ENCODE data around the gene HYOU1. TPM values are rescaled to one million over a fixed set of nuclear protein-coding genes. Genes with fewer than 3 reads are reported as not detected.
A peak's percentile ranks its signal among the peaks of the same experiment; 100 is the strongest.

The HYOU1 gene
- total and polyA plus RNA-seq, 2 donors (not counting 1 experiment from before 2014, with no cell fraction given): 73.7 to 85.6 TPM

DNA sequence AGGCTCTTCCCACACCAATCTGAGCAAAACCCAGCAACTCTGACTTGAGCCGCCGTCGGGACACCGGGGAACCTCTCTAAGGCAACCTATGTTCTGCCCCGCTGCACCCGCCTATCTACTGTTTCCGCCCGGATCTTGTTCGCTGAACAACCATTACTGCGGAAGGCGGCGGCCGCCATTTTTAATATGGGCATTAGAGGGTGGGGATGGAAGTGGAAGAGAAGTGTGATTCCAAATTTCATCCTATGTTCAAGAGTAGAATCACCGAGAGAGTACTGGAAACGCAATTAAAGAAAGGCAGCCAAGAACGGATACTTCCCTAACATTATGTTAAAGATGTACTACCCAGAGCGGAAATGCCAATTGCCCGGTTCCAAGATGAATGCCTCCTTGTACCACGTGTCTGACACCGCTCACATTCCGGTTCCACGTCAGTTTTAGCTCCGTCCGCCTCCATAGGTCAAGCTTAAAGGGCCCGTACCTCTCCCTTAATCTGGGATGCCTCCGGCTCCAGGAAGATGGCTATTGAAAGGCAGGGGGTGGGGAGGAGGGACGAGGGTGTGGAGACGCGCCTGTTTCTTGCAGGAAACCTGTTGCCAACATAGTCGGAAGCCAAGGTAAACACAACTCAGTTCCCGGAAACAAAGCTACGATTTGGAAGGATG lies 44.9 kb upstream of the HYOU1 start, which contains the start of gene DPAGT1:
DPAGT1 (minus strand) TSS at position 95 of the 665 bp plus-strand sequence. CDS start 198 bp downstream, outside the sequence.
- no peaks in the 10 kb centered on the region for H3K27me3 ChIP-seq (ENCODE audit: control insufficient read depth, insufficient read depth, low read length)
- peak within 1 kb of the TSS; percentile 79 for H3K9ac ChIP-seq (ENCODE audit: insufficient read depth, low read length)
- H4K20me1 ChIP-seq (ENCODE audit: control insufficient read depth, extremely low read depth, insufficient read depth, low read length): no peaks in the 10 kb centered on the region
- H3K4me2 ChIP-seq (ENCODE audit: extremely low read depth, insufficient read depth, low read length): peak within 1 kb of the TSS; percentile 99
- DNase-seq (ENCODE audit: low read depth in 2 of 2): peak; percentile 97 to 98
- peak within 1 kb of the TSS; percentile 96 for H3K27ac ChIP-seq (ENCODE audit: insufficient read depth, low read length)
- peaks cover 14% of the 10 kb centered on the region for H3K4me1 ChIP-seq (ENCODE audit: control insufficient read depth, extremely low read depth, insufficient read depth, low read length)
- peak within 1 kb of the TSS; percentile 82 for H2AFZ ChIP-seq (ENCODE audit: low read length)
- H3K36me3 ChIP-seq (ENCODE audit: control insufficient read depth, insufficient read depth, low read length): peaks cover 9% of the 10 kb centered on the region
- H3K79me2 ChIP-seq (ENCODE audit: control insufficient read depth, insufficient read depth, low read length): peaks cover 18% of the 10 kb centered on the region
- TF ChIP-seq EZH2 (IDR thresholded peaks at IDR 0.05; ENCODE audit: low read length, missing control alignments): no peak
- TF ChIP-seq, protein P1, sequence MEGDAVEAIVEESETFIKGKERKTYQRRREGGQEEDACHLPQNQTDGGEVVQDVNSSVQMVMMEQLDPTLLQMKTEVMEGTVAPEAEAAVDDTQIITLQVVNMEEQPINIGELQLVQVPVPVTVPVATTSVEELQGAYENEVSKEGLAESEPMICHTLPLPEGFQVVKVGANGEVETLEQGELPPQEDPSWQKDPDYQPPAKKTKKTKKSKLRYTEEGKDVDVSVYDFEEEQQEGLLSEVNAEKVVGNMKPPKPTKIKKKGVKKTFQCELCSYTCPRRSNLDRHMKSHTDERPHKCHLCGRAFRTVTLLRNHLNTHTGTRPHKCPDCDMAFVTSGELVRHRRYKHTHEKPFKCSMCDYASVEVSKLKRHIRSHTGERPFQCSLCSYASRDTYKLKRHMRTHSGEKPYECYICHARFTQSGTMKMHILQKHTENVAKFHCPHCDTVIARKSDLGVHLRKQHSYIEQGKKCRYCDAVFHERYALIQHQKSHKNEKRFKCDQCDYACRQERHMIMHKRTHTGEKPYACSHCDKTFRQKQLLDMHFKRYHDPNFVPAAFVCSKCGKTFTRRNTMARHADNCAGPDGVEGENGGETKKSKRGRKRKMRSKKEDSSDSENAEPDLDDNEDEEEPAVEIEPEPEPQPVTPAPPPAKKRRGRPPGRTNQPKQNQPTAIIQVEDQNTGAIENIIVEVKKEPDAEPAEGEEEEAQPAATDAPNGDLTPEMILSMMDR (conservative IDR thresholded peaks at IDR 0.05 in 1 of 2, IDR thresholded peaks at IDR 0.05 in 1 of 2; ENCODE audit: low read depth in 1 of 2, low read length in 2 of 2): no peak
- H3K9me3 ChIP-seq (ENCODE audit: control insufficient read depth, insufficient read depth, low read depth, low read length): no peaks in the 10 kb centered on the region
- H3K4me3 ChIP-seq (replicated peaks in 1 of 4; ENCODE audit: control extremely low read depth in 1 of 4, insufficient read depth in 1 of 4, low read depth in 3 of 4, low read length in 4 of 4): peak within 1 kb of the TSS; percentile 71 to 90 (median 86)

DNA sequence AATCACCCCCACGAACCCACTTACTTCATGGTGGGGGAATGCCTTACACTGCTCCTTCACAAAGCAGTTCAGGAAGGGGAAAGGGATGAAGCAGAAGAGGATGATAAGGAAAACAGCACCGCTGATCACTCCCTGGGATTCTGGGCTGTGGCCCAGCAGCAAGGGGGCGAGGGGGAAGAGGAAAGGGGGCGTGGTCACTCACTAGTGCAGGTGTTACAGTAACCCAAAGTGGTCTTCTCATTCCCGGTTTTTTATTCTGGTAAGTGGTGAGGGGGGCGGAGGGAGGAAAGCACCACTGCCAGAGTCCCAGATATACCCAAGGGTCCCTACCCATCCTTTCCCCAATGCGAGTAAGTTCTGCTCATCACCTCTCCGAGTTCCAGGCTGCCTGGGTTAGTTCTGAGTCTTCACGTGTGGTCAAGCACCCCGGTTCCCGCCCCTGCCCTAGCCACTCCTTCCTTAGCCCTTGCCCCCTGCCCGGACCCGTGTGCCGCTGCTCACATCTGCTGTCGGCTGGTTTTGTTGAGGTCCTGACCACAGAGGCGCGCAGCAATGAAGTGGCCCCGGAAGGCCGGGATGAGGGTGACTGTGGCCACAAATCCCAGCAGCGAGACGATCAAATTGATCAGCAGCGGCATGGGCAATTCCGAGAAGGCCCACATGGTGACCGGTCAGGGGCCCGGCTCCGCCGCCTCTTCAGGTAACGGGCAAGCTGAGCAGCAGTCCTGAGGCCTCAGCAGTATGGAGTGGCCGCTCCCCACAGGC lies 44.2 kb upstream of the HYOU1 start:
- H4K20me1 ChIP-seq (ENCODE audit: control insufficient read depth, extremely low read depth, insufficient read depth, low read length): no peaks in the 10 kb centered on the region
- H2AFZ ChIP-seq (ENCODE audit: low read length): peak overlapping the region; percentile 77
- peaks cover 9% of the 10 kb centered on the region for H3K36me3 ChIP-seq (ENCODE audit: control insufficient read depth, insufficient read depth, low read length)
- TF ChIP-seq, protein P1 (conservative IDR thresholded peaks at IDR 0.05 in 1 of 2, IDR thresholded peaks at IDR 0.05 in 1 of 2; ENCODE audit: low read depth in 1 of 2, low read length in 2 of 2): no peak
- TF ChIP-seq EZH2 (IDR thresholded peaks at IDR 0.05; ENCODE audit: low read length, missing control alignments): no peak
- H3K9me3 ChIP-seq (ENCODE audit: control insufficient read depth, insufficient read depth, low read depth, low read length): no peaks in the 10 kb centered on the region
- peak overlapping the region; percentile 99 for H3K4me2 ChIP-seq (ENCODE audit: extremely low read depth, insufficient read depth, low read length)
- H3K27me3 ChIP-seq (ENCODE audit: control insufficient read depth, insufficient read depth, low read length): no peaks in the 10 kb centered on the region
- peak overlapping the region; percentile 79 for H3K9ac ChIP-seq (ENCODE audit: insufficient read depth, low read length)
- DNase-seq (ENCODE audit: low read depth in 2 of 2): no peak
- peak overlapping the region; percentile 96 for H3K27ac ChIP-seq (ENCODE audit: insufficient read depth, low read length)
- peak overlapping the region; percentile 71 to 90 (median 86) for H3K4me3 ChIP-seq (replicated peaks in 1 of 4; ENCODE audit: control extremely low read depth in 1 of 4, insufficient read depth in 1 of 4, low read depth in 3 of 4, low read length in 4 of 4)
- peaks cover 10% of the 10 kb centered on the region for H3K4me1 ChIP-seq (ENCODE audit: control insufficient read depth, extremely low read depth, insufficient read depth, low read length)
- peaks cover 18% of the 10 kb centered on the region for H3K79me2 ChIP-seq (ENCODE audit: control insufficient read depth, insufficient read depth, low read length)

GRCh38 chr11:119100246-119100970 lies 43.4 kb upstream of the HYOU1 start:
- Histone ChIP-seq H3K9ac (ENCODE audit: insufficient read depth, low read length) (peak overlapping the region; percentile 79), H3K4me3 (replicated peaks in 1 of 4; ENCODE audit: control extremely low read depth in 1 of 4, insufficient read depth in 1 of 4, low read depth in 3 of 4, low read length in 4 of 4) (peak overlapping the region; percentile 71 to 90 (median 86)), H2AFZ (ENCODE audit: low read length) (peak overlapping the region; percentile 21), H4K20me1 (ENCODE audit: control insufficient read depth, extremely low read depth, insufficient read depth, low read length) (no peaks in the 10 kb centered on the region), H3K79me2 (ENCODE audit: control insufficient read depth, insufficient read depth, low read length) (peaks cover 18% of the 10 kb centered on the region), H3K36me3 (ENCODE audit: control insufficient read depth, insufficient read depth, low read length) (peaks cover 9% of the 10 kb centered on the region), H3K4me1 (ENCODE audit: control insufficient read depth, extremely low read depth, insufficient read depth, low read length) (peaks cover 10% of the 10 kb centered on the region), H3K27ac (ENCODE audit: insufficient read depth, low read length) (peak overlapping the region; percentile 96), H3K9me3 (ENCODE audit: control insufficient read depth, insufficient read depth, low read depth, low read length) (no peaks in the 10 kb centered on the region), H3K27me3 (ENCODE audit: control insufficient read depth, insufficient read depth, low read length) (no peaks in the 10 kb centered on the region), H3K4me2 (ENCODE audit: extremely low read depth, insufficient read depth, low read length) (peak overlapping the region; percentile 99)
- DNase-seq (ENCODE audit: low read depth in 2 of 2): peak; percentile 46 to 60
- TF ChIP-seq EZH2 (IDR thresholded peaks at IDR 0.05; ENCODE audit: low read length, missing control alignments): no peak
- TF ChIP-seq, protein P1 (conservative IDR thresholded peaks at IDR 0.05 in 1 of 2, IDR thresholded peaks at IDR 0.05 in 1 of 2; ENCODE audit: low read depth in 1 of 2, low read length in 2 of 2): peak; percentile 49 to 52
